ENCODE measurements around the gene KCNH1. TPM values are rescaled to one million over a fixed set of nuclear protein-coding genes. Genes with fewer than 3 reads are reported as not detected.

The KCNH1 gene
- total RNA-seq, 1 donor from 2014 or later = 0.21 TPM

DNA sequence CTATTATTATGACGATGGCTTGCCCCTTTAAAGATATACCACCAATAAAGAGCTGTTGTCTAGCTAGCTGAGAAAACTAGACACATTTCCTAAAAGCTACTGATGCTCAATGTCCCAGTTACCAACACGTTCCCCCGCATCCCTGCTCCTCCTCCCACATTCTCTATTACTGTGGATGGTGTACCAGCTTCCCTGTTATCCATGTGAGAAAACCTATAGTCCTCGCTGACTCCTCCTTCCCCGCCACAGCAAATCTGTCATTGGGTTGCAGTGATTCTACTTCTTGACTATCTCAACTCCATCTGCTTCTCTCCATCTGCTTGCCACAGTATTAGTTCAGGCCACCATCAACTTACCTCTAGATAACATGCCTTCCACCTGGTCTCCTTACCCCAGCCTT lies 337.5 kb downstream of the KCNH1 start:
- H3K36me3 Mint-ChIP-seq (ENCODE audit: low read depth) = no peaks in the 10 kb centered on the region
- H3K27me3 Mint-ChIP-seq (ENCODE audit: low read depth) = peaks cover 4% of the 10 kb centered on the region
- TF ChIP-seq, protein P1, sequence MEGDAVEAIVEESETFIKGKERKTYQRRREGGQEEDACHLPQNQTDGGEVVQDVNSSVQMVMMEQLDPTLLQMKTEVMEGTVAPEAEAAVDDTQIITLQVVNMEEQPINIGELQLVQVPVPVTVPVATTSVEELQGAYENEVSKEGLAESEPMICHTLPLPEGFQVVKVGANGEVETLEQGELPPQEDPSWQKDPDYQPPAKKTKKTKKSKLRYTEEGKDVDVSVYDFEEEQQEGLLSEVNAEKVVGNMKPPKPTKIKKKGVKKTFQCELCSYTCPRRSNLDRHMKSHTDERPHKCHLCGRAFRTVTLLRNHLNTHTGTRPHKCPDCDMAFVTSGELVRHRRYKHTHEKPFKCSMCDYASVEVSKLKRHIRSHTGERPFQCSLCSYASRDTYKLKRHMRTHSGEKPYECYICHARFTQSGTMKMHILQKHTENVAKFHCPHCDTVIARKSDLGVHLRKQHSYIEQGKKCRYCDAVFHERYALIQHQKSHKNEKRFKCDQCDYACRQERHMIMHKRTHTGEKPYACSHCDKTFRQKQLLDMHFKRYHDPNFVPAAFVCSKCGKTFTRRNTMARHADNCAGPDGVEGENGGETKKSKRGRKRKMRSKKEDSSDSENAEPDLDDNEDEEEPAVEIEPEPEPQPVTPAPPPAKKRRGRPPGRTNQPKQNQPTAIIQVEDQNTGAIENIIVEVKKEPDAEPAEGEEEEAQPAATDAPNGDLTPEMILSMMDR (conservative IDR thresholded peaks at IDR 0.05) = no peak
- H3K27ac Mint-ChIP-seq (ENCODE audit: unreplicated experiment) = no peak overlapping the region
- H3K4me3 Mint-ChIP-seq = no peak overlapping the region
- no peak for DNase-seq (ENCODE audit: low read depth, low spot score)
- no peaks in the 10 kb centered on the region for H3K9me3 Mint-ChIP-seq
- H3K4me1 Mint-ChIP-seq = no peaks in the 10 kb centered on the region

DNA sequence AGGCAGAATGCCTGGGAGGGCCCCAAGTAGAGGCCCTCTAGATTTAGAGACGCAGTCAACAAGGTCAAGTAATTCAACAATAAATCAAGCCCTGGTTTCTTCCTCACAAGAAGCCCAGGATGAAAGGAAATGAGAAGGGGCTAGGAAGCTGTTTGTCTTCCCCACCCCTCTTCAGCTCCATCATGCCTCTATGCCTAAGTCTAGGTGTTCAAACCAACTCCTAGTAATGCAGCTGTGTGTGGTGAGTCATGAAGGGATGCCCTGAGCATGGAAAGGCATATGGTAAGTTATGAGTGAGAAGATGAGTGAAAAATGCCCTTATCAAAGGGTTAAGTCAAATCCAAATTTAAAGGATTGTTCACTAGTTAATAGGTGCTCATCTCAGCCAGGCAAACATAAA lies 339.5 kb downstream of the KCNH1 start:
- Mint-ChIP-seq H3K27me3 (ENCODE audit: low read depth) (peaks cover under 1% of the 10 kb centered on the region), H3K4me3 (no peak overlapping the region), H3K36me3 (ENCODE audit: low read depth) (no peaks in the 10 kb centered on the region), H3K4me1 (no peaks in the 10 kb centered on the region), H3K27ac (ENCODE audit: unreplicated experiment) (no peak overlapping the region), H3K9me3 (no peaks in the 10 kb centered on the region)
- no peak for DNase-seq (ENCODE audit: low read depth, low spot score)
- TF ChIP-seq, protein P1 (conservative IDR thresholded peaks at IDR 0.05) = no peak

GRCh38 chr1:210792250-210793102 lies 341.5 kb downstream of the KCNH1 start:
- no peaks in the 10 kb centered on the region for H3K36me3 Mint-ChIP-seq (ENCODE audit: low read depth)
- H3K27ac Mint-ChIP-seq (ENCODE audit: unreplicated experiment) = no peak overlapping the region
- no peaks in the 10 kb centered on the region for H3K4me1 Mint-ChIP-seq
- DNase-seq (ENCODE audit: low read depth, low spot score) = no peak
- H3K9me3 Mint-ChIP-seq = no peaks in the 10 kb centered on the region
- TF ChIP-seq, protein P1 (conservative IDR thresholded peaks at IDR 0.05) = no peak
- no peaks in the 10 kb centered on the region for H3K27me3 Mint-ChIP-seq (ENCODE audit: low read depth)
- no peak overlapping the region for H3K4me3 Mint-ChIP-seq

DNA sequence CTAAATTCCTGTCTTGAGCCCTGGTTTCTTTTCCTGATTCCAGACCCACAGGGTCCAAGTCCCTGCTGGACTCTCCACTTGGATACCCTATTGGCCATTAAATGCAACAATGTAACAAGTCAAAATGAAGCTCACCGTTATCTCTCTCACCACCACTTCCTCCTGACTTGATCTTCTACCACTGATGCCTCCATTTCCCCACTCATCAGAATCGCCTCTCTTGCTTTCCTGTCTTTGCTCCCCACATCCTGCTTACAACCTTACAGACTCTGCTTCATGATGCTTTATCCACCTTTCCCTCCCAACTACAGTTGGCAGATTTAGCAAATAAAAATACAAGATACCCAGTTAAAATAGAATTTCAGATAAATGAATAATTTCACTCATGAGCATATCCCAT lies 343.8 kb downstream of the KCNH1 start:
- Mint-ChIP-seq H3K36me3 (ENCODE audit: low read depth) (no peaks in the 10 kb centered on the region), H3K27ac (ENCODE audit: unreplicated experiment) (no peak overlapping the region), H3K9me3 (no peaks in the 10 kb centered on the region), H3K4me1 (no peaks in the 10 kb centered on the region), H3K27me3 (ENCODE audit: low read depth) (no peaks in the 10 kb centered on the region), H3K4me3 (no peak overlapping the region)
- TF ChIP-seq, protein P1 (conservative IDR thresholded peaks at IDR 0.05) = no peak
- DNase-seq (ENCODE audit: low read depth, low spot score) = no peak

- no peaks in the 10 kb centered on the region for H3K4me1 Mint-ChIP-seq
- H3K27ac Mint-ChIP-seq (ENCODE audit: unreplicated experiment) = no peak overlapping the region
- peaks cover 3% of the 10 kb centered on the region for H3K27me3 Mint-ChIP-seq (ENCODE audit: low read depth)
- H3K4me3 Mint-ChIP-seq = no peak overlapping the region
- no peak for DNase-seq (ENCODE audit: low read depth, low spot score)
- H3K9me3 Mint-ChIP-seq = no peaks in the 10 kb centered on the region
- H3K36me3 Mint-ChIP-seq (ENCODE audit: low read depth) = no peaks in the 10 kb centered on the region
- TF ChIP-seq, protein P1 (conservative IDR thresholded peaks at IDR 0.05) = no peak
These were observed 346.1 kb downstream of the KCNH1 start for GRCh38 chr1:210787800-210788199.

Data from neural crest cell (in vitro differentiated cells).